HG03060 (cell line): ENCODE results near the gene PLXDC1.

Experiments
- ATAC-seq: cut with Tn5 transposase; IDR thresholded peaks from one replicate; pipeline ENCODE4 v1.9.1; 2021; ENCODE audit warnings: low read depth, moderate number of reproducible peaks; ENCODE audit not compliant: unreplicated experiment

The PLXDC1 gene

DNA sequence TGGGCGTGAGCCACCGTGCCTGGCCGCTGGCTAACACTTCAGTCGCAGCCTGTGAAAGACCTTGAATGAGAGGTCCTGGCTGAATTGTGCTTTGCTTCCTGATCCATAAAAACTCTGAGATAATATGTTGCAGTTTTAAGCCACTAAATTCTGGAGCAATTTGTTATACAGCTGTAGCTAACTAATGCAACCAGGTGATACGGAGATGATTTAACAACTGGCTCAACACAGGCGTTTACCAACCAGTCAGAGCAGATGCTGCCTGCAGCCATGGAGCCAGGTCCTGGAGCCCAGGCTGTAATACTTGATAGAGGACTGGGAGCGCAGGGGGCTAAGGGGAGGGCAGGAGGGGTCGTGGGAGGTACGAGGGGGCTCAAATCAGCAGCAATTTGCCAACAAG is 50.9 kb downstream of the PLXDC1 start:
- no peak for ATAC-seq

DNA sequence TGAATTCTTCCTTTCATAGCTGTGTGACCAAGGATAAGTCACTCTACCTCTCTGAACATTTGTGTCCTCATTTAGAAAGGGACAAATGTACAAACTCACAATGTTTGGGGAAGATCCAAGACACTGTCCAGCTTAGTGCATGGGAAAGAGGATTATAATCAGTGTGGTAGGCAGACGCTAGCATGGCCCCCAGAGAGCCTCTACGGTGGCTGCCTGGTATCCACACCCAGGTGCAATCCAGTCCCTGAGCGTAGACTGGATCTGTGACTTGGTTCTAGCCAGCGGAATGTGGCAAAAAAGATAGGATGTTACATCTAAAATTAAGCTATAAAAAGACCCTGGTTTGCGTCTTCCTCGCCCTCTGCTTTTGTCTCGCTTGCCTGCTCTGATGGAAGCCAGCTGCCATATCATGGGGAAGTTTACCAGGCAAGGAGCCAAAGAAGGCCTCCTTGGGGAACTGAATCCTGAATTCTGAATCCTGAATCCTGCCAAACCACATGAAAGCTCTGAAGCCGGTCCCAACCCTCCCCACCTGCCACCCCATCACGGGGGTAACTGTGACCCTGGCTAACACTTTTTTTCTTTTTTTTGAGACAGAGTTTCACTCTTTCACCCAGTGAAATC is 51.7 kb downstream of the PLXDC1 start:
- ATAC-seq: no peak

DNA sequence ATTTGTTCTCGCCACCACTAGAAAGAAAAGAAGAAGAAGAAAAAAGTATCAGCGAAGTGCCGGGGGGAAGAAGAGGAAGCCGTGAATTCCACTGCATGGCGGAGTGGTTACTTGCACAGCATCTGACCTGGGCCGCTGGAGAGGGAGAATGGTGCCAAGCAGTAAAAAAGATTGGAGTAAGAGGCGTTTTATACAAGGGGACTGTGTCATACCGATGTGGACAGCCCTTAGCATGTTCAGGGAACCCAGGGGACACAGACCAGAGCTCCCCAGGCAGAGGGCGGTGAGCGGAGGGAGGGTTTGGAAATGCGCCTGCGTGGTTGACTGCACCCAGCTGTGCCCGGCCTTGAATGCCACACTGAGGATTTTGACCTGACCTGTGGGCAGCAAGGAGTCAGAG is 52.8 kb downstream of the PLXDC1 start:
- no peak for ATAC-seq

DNA sequence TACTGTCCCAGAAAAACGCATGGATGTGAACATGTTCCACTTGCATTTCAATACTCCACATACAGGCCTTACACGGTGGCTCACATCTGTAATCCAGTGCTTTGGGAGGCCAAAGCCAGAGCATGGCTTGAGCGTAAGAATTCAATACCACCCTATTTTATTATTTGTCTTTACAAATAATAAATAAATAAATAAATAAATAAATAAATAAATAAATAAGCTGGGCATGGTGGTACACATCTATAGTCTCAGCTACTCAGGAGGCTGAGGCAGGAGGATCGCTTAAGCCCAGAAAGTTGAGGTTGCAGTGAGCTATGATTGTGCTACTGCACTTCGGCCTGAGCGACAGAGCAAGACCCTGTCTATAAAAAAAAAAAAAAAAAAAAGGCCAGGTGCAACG is 53.9 kb downstream of the PLXDC1 start:
- ATAC-seq: no peak

DNA sequence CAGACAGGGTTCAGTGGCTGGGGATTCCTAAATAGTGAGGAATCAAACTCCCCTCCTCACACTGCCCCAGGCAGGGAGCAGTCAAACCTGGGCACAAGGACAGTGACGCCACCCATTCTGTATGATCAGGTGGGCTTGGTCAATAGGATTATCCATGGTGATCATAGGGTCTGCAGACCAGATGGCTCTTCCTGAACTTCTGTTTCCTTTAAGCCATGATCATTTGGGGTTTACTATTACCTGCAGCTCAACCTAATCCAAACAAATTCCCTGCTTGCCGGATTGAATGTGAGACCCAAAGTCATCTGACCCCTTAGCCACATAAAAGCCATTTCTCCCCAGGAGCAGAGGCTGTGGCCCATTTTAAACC is 54.3 kb downstream of the PLXDC1 start:
- ATAC-seq: no peak

DNA sequence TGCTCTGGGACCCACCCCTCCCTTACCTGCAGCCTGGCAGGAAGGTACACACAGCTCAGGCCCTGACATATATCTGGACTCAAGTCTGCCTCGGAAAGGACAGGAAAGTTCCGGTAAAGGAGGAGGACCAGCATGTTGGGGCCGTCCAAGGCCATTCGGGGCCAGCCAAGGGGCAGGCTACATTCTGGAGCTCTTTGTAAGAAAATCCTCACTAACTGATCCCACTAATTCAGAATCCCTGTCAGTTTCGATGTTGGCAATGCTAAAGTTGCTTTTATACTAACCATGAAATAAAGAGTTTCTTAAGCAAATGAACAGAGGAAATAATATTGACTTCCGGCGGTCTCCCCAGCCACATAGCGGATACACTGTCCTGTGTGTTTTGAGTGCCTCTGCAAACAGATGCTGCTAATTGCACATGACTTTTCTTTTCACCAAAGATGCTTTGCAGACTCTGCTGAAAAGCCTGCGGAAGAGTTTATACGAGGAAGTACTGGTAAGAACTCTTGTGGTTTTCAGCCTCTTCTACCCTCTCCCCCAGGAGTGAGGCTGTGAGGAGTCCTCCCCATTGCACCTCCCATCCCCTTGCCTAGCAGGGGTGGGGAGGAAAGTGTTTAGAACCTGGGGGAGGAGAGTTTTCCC is 54.8 kb downstream of the PLXDC1 start:
- ATAC-seq: no peak

DNA sequence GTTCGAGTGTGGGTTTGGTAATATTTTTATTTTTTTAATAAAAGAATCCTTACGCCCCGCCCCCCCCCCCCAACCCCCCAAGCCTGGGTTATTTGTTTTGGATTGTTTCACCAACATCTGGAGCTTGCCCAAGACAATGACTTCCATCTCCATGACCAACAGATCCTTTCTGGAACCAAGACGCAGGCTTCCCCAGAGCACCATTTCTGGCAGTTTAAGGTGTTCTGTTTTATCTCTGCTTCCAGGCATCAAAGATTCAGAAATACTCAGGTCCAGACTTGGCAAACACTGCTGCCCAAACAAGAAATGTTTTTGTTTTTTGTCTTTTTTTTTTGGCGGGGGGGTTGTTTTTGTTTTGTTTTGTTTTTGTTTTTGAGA is 56.1 kb downstream of the PLXDC1 start:
- ATAC-seq: no peak

- no peak for ATAC-seq
Measured at GRCh38 chr17:39094607-39095308, 56.7 kb downstream of the PLXDC1 start.

- no peak for ATAC-seq
Measured at GRCh38 chr17:39092692-39093230, 58.7 kb downstream of the PLXDC1 start.

- no peak for ATAC-seq
Measured at GRCh38 chr17:39090908-39091665, 60.4 kb downstream of the PLXDC1 start.

- ATAC-seq: no peak
Measured at GRCh38 chr17:39090400-39090799, 61.0 kb downstream of the PLXDC1 start.

DNA sequence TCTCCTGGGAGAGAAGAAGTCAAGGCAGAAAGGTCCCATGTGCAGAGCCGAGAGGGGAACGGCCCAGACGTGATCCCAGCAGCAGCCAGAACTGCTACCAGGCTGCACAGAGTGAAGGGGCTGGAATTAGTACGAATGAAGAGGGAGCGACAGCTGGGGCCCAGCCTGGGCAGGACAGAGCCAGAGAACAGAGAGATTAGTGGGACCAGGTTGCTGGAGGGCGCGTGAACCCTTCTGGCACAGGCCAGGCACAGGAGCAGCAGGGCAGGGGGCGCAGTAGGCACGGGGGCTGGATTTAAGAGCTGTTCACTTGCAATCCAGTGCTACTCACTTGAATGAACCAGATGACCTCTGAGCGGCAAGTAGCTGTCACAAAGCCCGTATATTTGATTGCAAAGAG is 66.9 kb downstream of the PLXDC1 start:
- no peak for ATAC-seq

GRCh38 chr17:39083270-39083669 is 68.2 kb downstream of the PLXDC1 start:
- no peak for ATAC-seq

- ATAC-seq: no peak
Measured at GRCh38 chr17:39082482-39082881, 69.0 kb downstream of the PLXDC1 start.

GRCh38 chr17:39081851-39082250 is 69.6 kb downstream of the PLXDC1 start:
- no peak for ATAC-seq

DNA sequence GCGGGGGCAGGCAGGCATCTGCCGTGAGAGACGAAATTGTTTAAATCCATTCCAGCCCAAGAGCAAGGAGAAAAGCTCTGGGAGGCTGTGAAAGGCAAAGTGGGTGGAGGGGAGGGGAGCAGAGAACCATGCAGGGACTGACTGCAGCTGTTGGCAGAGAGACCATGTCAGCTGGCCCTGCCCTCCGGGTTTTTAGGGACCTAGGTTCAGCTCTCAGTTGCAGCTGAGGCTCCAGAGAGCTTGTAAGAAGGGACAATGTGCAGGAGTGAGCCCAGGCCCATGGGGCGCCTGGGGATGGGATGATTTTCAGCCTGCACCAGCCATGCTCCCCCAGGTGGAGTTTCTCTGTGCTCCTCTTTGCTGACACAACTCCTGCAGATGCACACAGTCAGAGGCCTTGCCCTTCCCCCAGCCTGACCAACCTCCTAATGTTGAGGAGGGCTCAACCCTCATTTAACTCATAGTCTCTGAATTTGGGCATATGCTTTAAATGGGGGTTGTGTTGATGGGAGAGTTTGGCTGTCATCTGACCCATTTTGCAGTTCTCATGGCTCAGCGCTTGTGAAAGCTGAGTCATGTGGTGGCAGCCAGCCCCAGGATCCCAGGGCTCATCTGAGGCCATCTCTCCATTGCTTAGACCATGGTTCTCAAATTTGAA is 70.9 kb downstream of the PLXDC1 start:
- no peak for ATAC-seq

- ATAC-seq: no peak
Measured at GRCh38 chr17:39079836-39080235, 71.6 kb downstream of the PLXDC1 start.

DNA sequence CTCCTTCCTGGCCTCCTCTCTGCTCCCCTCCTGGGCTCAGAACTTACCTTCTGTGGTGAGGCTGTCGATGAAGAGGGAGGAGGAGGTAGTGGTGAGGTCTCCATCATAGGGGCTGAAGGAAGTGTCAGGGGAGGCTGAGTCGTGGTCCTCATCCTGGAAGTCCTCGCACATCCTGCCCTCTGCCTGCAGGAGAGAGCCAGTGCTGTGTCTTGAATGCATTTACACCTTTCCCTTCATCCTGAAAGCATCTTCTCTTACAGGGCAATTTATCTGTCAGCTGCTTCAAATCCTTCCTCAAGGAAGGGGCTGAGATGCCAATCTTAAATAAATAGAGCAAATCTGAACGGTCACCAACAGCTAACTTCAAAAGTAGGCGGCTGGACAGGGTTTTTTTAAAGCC is 73.6 kb downstream of the PLXDC1 start:
- no peak for ATAC-seq

- no peak for ATAC-seq
Measured at GRCh38 chr17:39077252-39077651, 74.2 kb downstream of the PLXDC1 start.

DNA sequence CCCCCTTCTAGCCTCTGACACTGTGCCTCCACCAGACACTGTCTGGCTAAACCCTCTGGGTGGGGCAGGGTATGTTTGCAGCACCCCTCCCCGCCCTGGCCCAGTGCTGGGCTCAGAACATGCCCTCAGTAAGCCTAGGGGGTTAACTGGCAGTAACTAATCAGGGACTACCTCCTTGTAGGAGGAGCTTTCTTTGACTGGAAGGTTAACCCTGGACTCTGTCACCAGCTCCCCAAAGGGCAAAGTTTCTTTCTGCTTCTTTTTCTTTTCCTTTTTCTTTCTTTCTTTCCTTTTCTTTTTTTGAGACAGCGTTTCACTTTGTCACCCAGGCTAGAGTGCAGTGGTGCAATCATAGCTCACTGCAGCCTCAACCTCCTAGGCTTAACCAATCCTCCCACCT is 76.8 kb downstream of the PLXDC1 start:
- ATAC-seq: no peak

GRCh38 chr17:39073916-39074315 is 77.5 kb downstream of the PLXDC1 start:
- ATAC-seq: no peak
